ENCODE data around the gene MCF2L.

- TF ChIP-seq CTCF (IDR thresholded peaks at IDR 0.05): no peak
- TF ChIP-seq POLR2AphosphoS5 (IDR thresholded peaks at IDR 0.05): no peak
- TF ChIP-seq POLR2A (IDR thresholded peaks at IDR 0.05): no peak
Observed at GRCh38 chr13:113065406-113066141, 96.6 kb downstream of the MCF2L start.
